Hepatocyte (in vitro differentiated cells): Measurements from ENCODE around the gene PTPRM. TPM values are rescaled to one million over a fixed set of nuclear protein-coding genes. Genes with fewer than 3 reads are reported as not detected.
A peak's percentile ranks its signal among the peaks of the same experiment; 100 is the strongest.

Source experiments
- DNase-seq: peaks from one replicate; pipeline ENCODE4 v3.0.0-alpha.2; 2016; ENCODE audit warnings: low spot score
- H2AFZ ChIP-seq: fragments of 200-600 bp; sonication (generic); 2 replicates; pipeline ENCODE4 v1.6.0; 2016; ENCODE audit warnings: antibody characterized with exemption, mild to moderate bottlenecking
- H3K27ac ChIP-seq: fragments of 200-600 bp; sonication (generic); 2 replicates; pipeline ENCODE4 v1.5.1; 2016; ENCODE audit warnings: mild to moderate bottlenecking
- H3K27me3 ChIP-seq: fragments of 200-600 bp; sonication (generic); 2 replicates; pipeline ENCODE4 v1.6.1; 2016
- H3K36me3 ChIP-seq: fragments of 200-600 bp; sonication (generic); replicated peaks from 2 replicates; pipeline ENCODE4 v1.5.1; 2016; ENCODE audit warnings: low read depth; ENCODE audit not compliant: insufficient read depth
- H3K4me1 ChIP-seq: fragments of 200-600 bp; sonication (generic); 2 replicates; pipeline ENCODE4 v1.5.1; 2016; ENCODE audit warnings: mild to moderate bottlenecking, moderate library complexity; ENCODE audit not compliant: insufficient read depth
- H3K4me2 ChIP-seq: fragments of 200-600 bp; sonication (generic); 2 replicates; pipeline ENCODE4 v1.6.0; 2016
- H3K4me3 ChIP-seq: fragments of 200-600 bp; sonication (generic); 2 replicates; pipeline ENCODE4 v1.5.1; 2016; ENCODE audit warnings: mild to moderate bottlenecking
- H3K79me2 ChIP-seq: fragments of 200-600 bp; sonication (generic); 2 replicates; pipeline ENCODE4 v1.6.0; 2017; ENCODE audit warnings: mild to moderate bottlenecking
- H3K9me2 ChIP-seq: fragments of 200-600 bp; sonication (generic); replicated peaks from 2 replicates; pipeline ENCODE4 v1.6.0; 2017; ENCODE audit warnings: mild to moderate bottlenecking; ENCODE audit not compliant: insufficient read depth
- H3K9me3 ChIP-seq: fragments of 200-600 bp; sonication (generic); 2 replicates; pipeline ENCODE4 v1.5.1; 2016; ENCODE audit warnings: low read depth, mild to moderate bottlenecking
- H4K20me1 ChIP-seq: fragments of 200-600 bp; sonication (generic); 2 replicates; pipeline ENCODE4 v1.6.0; 2016; ENCODE audit warnings: mild to moderate bottlenecking; ENCODE audit not compliant: insufficient read depth, poor library complexity, severe bottlenecking
- CTCF ChIP-seq: fragments of 200-600 bp; sonication (generic); IDR thresholded peaks from 2 replicates; pipeline ENCODE4 v1.5.1; 2016; ENCODE audit warnings: antibody characterized with exemption, mild to moderate bottlenecking; ENCODE audit not compliant: poor library complexity
- EZH2 ChIP-seq: fragments of 200-600 bp; sonication (generic); IDR thresholded peaks from 2 replicates; pipeline ENCODE4 v1.6.1; 2016; ENCODE audit warnings: antibody characterized with exemption, mild to moderate bottlenecking, borderline replicate concordance
- EZH2phosphoT487 ChIP-seq: fragments of 200-600 bp; sonication (generic); IDR thresholded peaks from one replicate; pipeline ENCODE4 v1.6.1; 2018; ENCODE audit warnings: antibody characterized with exemption, mild to moderate bottlenecking, low read depth, moderate library complexity; ENCODE audit not compliant: unreplicated experiment, severe bottlenecking
- WGBS: methylation state at CpG from one replicate; pipeline ENCODE4 v1.1.6; 2016; ENCODE audit warnings: low lambda C conversion rate; ENCODE audit errors: missing lambda C conversion rate; 5-methylcytosine and 5-hydroxymethylcytosine counted together
- polyA plus RNA-seq: library from polyadenylated mRNA; unstranded; fragments of >200 nt; fragmentation: Nextera tagmentation; extraction: Ambion mirVana; gene quantifications from 2 replicates; pipeline ENCODE4 v1.2.1, GENCODE V29; 2016
- total RNA-seq: library from RNA; depleted of rRNA; stranded (reverse); fragments of >200 nt; gene quantifications from 2 replicates; pipeline ENCODE4 v1.2.3, GENCODE V29; 2014

The PTPRM gene
- total and polyA plus RNA-seq, 2 experiments from 2014 or later: 26.1 to 47.4 TPM

DNA sequence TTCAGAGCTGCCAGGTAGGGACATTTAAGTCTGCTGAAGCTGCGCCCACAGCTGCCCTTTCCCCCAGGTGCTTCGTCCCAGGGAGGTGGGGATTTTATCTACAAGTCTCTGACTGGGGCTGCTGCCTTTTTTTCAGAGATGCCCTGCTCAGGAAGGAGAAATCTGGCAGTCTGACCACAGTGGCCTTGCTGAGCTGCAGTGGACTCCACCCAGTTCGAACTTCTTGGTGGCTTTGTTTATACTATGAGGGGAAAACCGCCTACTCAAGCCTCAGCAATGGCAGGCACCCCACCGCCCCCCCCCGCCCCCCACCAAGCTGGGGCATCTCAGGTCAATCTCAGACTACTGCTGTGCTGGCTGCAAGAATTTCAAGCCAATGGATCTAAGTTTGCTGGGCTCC, 584.1 kb downstream of the PTPRM start:
- Histone ChIP-seq H4K20me1 (no peaks in the 10 kb centered on the region), H3K36me3 (no peaks in the 10 kb centered on the region), H3K27ac (no peak overlapping the region), H3K79me2 (no peaks in the 10 kb centered on the region), H3K9me2 (no peaks in the 10 kb centered on the region), H3K4me3 (no peak overlapping the region), H3K9me3 (no peaks in the 10 kb centered on the region), H3K4me1 (no peaks in the 10 kb centered on the region), H3K4me2 (no peak overlapping the region), H3K27me3 (no peaks in the 10 kb centered on the region), H2AFZ (no peak overlapping the region)
- DNase-seq: no peak
- no peak for TF ChIP-seq EZH2phosphoT487
- TF ChIP-seq CTCF: no peak
- no peak for TF ChIP-seq EZH2
- 80% methylated on average over 5 of the region's 6 CpGs for WGBS

- DNase-seq: no peak
- 76% methylated on average over 10 of the region's 10 CpGs for WGBS
- H2AFZ ChIP-seq: no peak overlapping the region
- no peak overlapping the region for H3K27ac ChIP-seq
- H3K27me3 ChIP-seq: no peaks in the 10 kb centered on the region
- H3K79me2 ChIP-seq: no peaks in the 10 kb centered on the region
- no peaks in the 10 kb centered on the region for H4K20me1 ChIP-seq
- H3K4me1 ChIP-seq: no peaks in the 10 kb centered on the region
- no peak overlapping the region for H3K4me3 ChIP-seq
- no peaks in the 10 kb centered on the region for H3K9me2 ChIP-seq
- H3K36me3 ChIP-seq: no peaks in the 10 kb centered on the region
- H3K4me2 ChIP-seq: no peak overlapping the region
- H3K9me3 ChIP-seq: no peaks in the 10 kb centered on the region
- TF ChIP-seq EZH2 (no peak), EZH2phosphoT487 (no peak), CTCF (no peak)
These were observed 586.9 kb downstream of the PTPRM start for GRCh38 chr18:8153887-8154583.

GRCh38 chr18:8162802-8163201, 595.7 kb downstream of the PTPRM start:
- no peak overlapping the region for H3K4me2 ChIP-seq
- 54% methylated on average over 5 of the region's 5 CpGs for WGBS
- no peaks in the 10 kb centered on the region for H3K9me2 ChIP-seq
- no peaks in the 10 kb centered on the region for H4K20me1 ChIP-seq
- no peaks in the 10 kb centered on the region for H3K4me1 ChIP-seq
- H3K9me3 ChIP-seq: no peaks in the 10 kb centered on the region
- TF ChIP-seq EZH2 (no peak), CTCF (no peak), EZH2phosphoT487 (no peak)
- H3K4me3 ChIP-seq: no peak overlapping the region
- no peaks in the 10 kb centered on the region for H3K79me2 ChIP-seq
- DNase-seq: peak; percentile 32
- no peak overlapping the region for H3K27ac ChIP-seq
- no peak overlapping the region for H2AFZ ChIP-seq
- no peaks in the 10 kb centered on the region for H3K27me3 ChIP-seq
- no peaks in the 10 kb centered on the region for H3K36me3 ChIP-seq
